H1 (cell line): ENCODE results near the gene EEF2. TPM values are rescaled to one million over a fixed set of nuclear protein-coding genes. Genes with fewer than 3 reads are reported as not detected.

ENCODE experiments used
- CTCF ChIA-PET: fragments of 300-600 bp; sonication (Branson Sonifier 250); formaldehyde crosslinking; loops from one replicate; lab custom pipeline; 2021; ENCODE audit not compliant: partially characterized antibody; lab: Charles Lee
- POLR2A ChIA-PET: fragments of 300-600 bp; sonication (Branson Sonifier 250); formaldehyde crosslinking; loops from one replicate; lab custom pipeline; 2021; ENCODE audit warnings: inconsistent platforms; ENCODE audit not compliant: partially characterized antibody; lab: Charles Lee
- DNase-seq, 2 experiments: peaks; one replicate each; pipeline versions ENCODE4 v3.0.0 to v3.0.0-alpha.2; 2010 to 2022; ENCODE audit warnings: low spot score in 2 of 2, low read depth in 1 of 2, mixed read lengths in 1 of 2
- FAIRE-seq: peaks from 2 replicates; lab custom pipeline; 2011; peaks lifted over from hg19 to GRCh38; lab: Jason Lieb, UNC
- H2AFZ ChIP-seq: 2 replicates; pipeline ENCODE4 v1.8.1; 2012; ENCODE audit warnings: low read length, inconsistent platforms
- H2AK5ac ChIP-seq: 2 replicates; pipeline ENCODE4 v1.6.1; 2013; ENCODE audit warnings: low read depth, low read length
- H2BK120ac ChIP-seq: replicated peaks from 2 replicates; pipeline ENCODE3; 2013; ENCODE audit warnings: low read depth, low read length, inconsistent platforms
- H2BK12ac ChIP-seq: 2 replicates; pipeline ENCODE4 v1.6.1; 2013; ENCODE audit warnings: low read depth, low read length
- H2BK15ac ChIP-seq: 2 replicates; pipeline ENCODE4 v1.6.1; 2013; ENCODE audit warnings: low read length
- H2BK20ac ChIP-seq: 2 replicates; pipeline ENCODE4 v1.6.1; 2013; ENCODE audit warnings: low read length
- H2BK5ac ChIP-seq: 2 replicates; pipeline ENCODE4 v1.6.1; 2013; ENCODE audit warnings: low read depth, low read length
- H3K14ac ChIP-seq: 2 replicates; pipeline ENCODE4 v1.6.1; 2013; ENCODE audit warnings: inconsistent platforms; ENCODE audit not compliant: insufficient read length
- H3K18ac ChIP-seq: 2 replicates; pipeline ENCODE4 v1.6.1; 2013; ENCODE audit warnings: low read length; ENCODE audit errors: extremely low read depth
- H3K23ac ChIP-seq: 2 replicates; pipeline ENCODE4 v1.6.1; 2013; ENCODE audit warnings: inconsistent platforms; ENCODE audit not compliant: insufficient read length
- H3K23me2 ChIP-seq: 2 replicates; pipeline ENCODE4 v1.6.1; 2013; ENCODE audit warnings: low read depth, low read length
- H3K27ac ChIP-seq: 2 replicates; pipeline ENCODE4 v1.6.1; 2011; ENCODE audit warnings: low read depth, low read length, inconsistent platforms
- H3K27me3 ChIP-seq, 4 experiments: replicated peaks in 1 of 4; 1 replicate in 1 of 4; 2 replicates in 3 of 4; pipeline versions ENCODE4 v1.6.1 to v1.8.1; 2011 to 2013; ENCODE audit warnings: low read length in 3 of 4, mild to moderate bottlenecking in 3 of 4, inconsistent platforms in 2 of 4, mixed read lengths in 2 of 4, moderate library complexity in 1 of 4; ENCODE audit not compliant: control insufficient read depth in 3 of 4, insufficient read depth in 3 of 4; ENCODE audit errors: extremely low read depth in 1 of 4
- H3K36me3 ChIP-seq, 4 experiments: 2 replicates each; pipeline versions ENCODE4 v1.6.1 to v1.8.1; 2011 to 2013; ENCODE audit warnings: mild to moderate bottlenecking in 4 of 4, low read length in 3 of 4, moderate library complexity in 2 of 4, control low read depth in 1 of 4, inconsistent platforms in 1 of 4; ENCODE audit not compliant: insufficient read depth in 4 of 4, control insufficient read depth in 2 of 4
- H3K4ac ChIP-seq: replicated peaks from 2 replicates; pipeline ENCODE3; 2013; ENCODE audit warnings: low read length, low read depth, mixed read lengths, inconsistent platforms; ENCODE audit not compliant: insufficient read length
- H3K4me1 ChIP-seq, 4 experiments: replicated peaks in 1 of 4; 1 replicate in 1 of 4; 2 replicates in 3 of 4; pipeline versions ENCODE4 v1.6.1 to v1.8.1; 2011 to 2013; ENCODE audit warnings: low read length in 3 of 4, inconsistent platforms in 2 of 4, mixed read lengths in 1 of 4; ENCODE audit not compliant: insufficient read depth in 4 of 4, control insufficient read depth in 3 of 4
- H3K4me2 ChIP-seq, 2 experiments: 2 replicates each; pipeline versions ENCODE4 v1.6.1 to v1.8.1; 2011 to 2013; ENCODE audit warnings: low read depth in 2 of 2, low read length in 2 of 2, control low read depth in 1 of 2, inconsistent platforms in 1 of 2, mild to moderate bottlenecking in 1 of 2; ENCODE audit not compliant: insufficient read depth in 1 of 2
- H3K4me3 ChIP-seq, 4 experiments: fragments of 200-600, 300-600 bp in 1 of 4; sonication (generic), shearing (Covaris generic), sonication (Bioruptor Twin) in 1 of 4; 2 replicates each; pipeline versions ENCODE4 v1.5.1 to v1.8.1; 2011 to 2016; ENCODE audit warnings: low read length in 4 of 4, low read depth in 3 of 4, control low read depth in 2 of 4, inconsistent platforms in 2 of 4, mild to moderate bottlenecking in 2 of 4, mixed read lengths in 1 of 4, moderate library complexity in 1 of 4; ENCODE audit not compliant: insufficient read depth in 2 of 4; ENCODE audit errors: extremely low read depth in 1 of 4
- H3K56ac ChIP-seq: replicated peaks from 2 replicates; pipeline ENCODE3; 2013; ENCODE audit warnings: low read depth, mild to moderate bottlenecking, mixed read lengths, low read length, inconsistent platforms; ENCODE audit not compliant: insufficient read length
- H3K79me1 ChIP-seq: 2 replicates; pipeline ENCODE4 v1.6.1; 2013; ENCODE audit warnings: low read depth, low read length, control low read depth
- H3K79me2 ChIP-seq, 2 experiments: 2 replicates each; pipeline versions ENCODE4 v1.6.1 to v1.8.1; 2012 to 2013; ENCODE audit warnings: low read length in 2 of 2, mild to moderate bottlenecking in 2 of 2, inconsistent platforms in 1 of 2; ENCODE audit not compliant: insufficient read depth in 2 of 2, control insufficient read depth in 1 of 2
- H3K9ac ChIP-seq, 4 experiments: replicated peaks in 1 of 4; 1 replicate in 1 of 4; 2 replicates in 3 of 4; pipeline versions ENCODE4 v1.6.1 to v1.8.1; 2011 to 2013; ENCODE audit warnings: low read depth in 3 of 4, low read length in 3 of 4, control low read depth in 2 of 4, mild to moderate bottlenecking in 2 of 4, moderate library complexity in 2 of 4, inconsistent platforms in 1 of 4; ENCODE audit errors: extremely low read depth in 1 of 4
- H3K9me3 ChIP-seq, 2 experiments: 2 replicates each; pipeline versions ENCODE4 v1.6.1 to v1.8.1; 2012 to 2013; ENCODE audit warnings: mild to moderate bottlenecking in 2 of 2, moderate library complexity in 2 of 2, control low read depth in 1 of 2, inconsistent platforms in 1 of 2, low read depth in 1 of 2, low read length in 1 of 2, mixed read lengths in 1 of 2; ENCODE audit not compliant: insufficient read depth in 2 of 2
- H4K20me1 ChIP-seq, 2 experiments: replicated peaks in 1 of 2; 2 replicates each; pipeline versions ENCODE3 to v1.8.1; 2011 to 2013; ENCODE audit warnings: inconsistent platforms in 2 of 2, low read length in 2 of 2, mild to moderate bottlenecking in 1 of 2; ENCODE audit not compliant: insufficient read depth in 2 of 2, control insufficient read depth in 1 of 2
- H4K5ac ChIP-seq: 2 replicates; pipeline ENCODE4 v1.6.1; 2013; ENCODE audit warnings: low read length, low read depth, mixed read lengths, inconsistent platforms; ENCODE audit not compliant: insufficient read length
- H4K8ac ChIP-seq: 2 replicates; pipeline ENCODE4 v1.8.0; 2013; ENCODE audit warnings: mild to moderate bottlenecking, moderate library complexity, low read length, inconsistent platforms; ENCODE audit not compliant: insufficient read depth; ENCODE audit errors: extremely low read depth
- H4K91ac ChIP-seq: replicated peaks from 2 replicates; pipeline ENCODE3; 2013; ENCODE audit warnings: low read length, mixed read lengths, inconsistent platforms; ENCODE audit not compliant: insufficient read length
- CBX5 ChIP-seq: fragments of 300-800, 300-1000 bp; sonication (generic); IDR thresholded peaks from 2 replicates; pipeline ENCODE4 v1.7.1; 2016; ENCODE audit warnings: antibody characterized with exemption, low read length, low read depth
- EGR1 ChIP-seq: IDR thresholded peaks from 2 replicates; pipeline ENCODE4 v1.6.1; 2011; ENCODE audit warnings: low read depth, low read length, borderline replicate concordance
- EP300 ChIP-seq, 2 experiments: IDR thresholded peaks; 1 replicate in 1 of 2; 2 replicates in 1 of 2; pipeline ENCODE4 v1.6.1; 2011 to 2012; ENCODE audit warnings: low read depth in 2 of 2, low read length in 2 of 2, mild to moderate bottlenecking in 2 of 2, borderline replicate concordance in 1 of 2, inconsistent platforms in 1 of 2, moderate library complexity in 1 of 2
- FOSL1 ChIP-seq: IDR thresholded peaks from 2 replicates; pipeline ENCODE4 v1.6.1; 2011; ENCODE audit warnings: mild to moderate bottlenecking, low read depth, low read length, moderate library complexity; ENCODE audit not compliant: insufficient read depth
- GTF2F1 ChIP-seq: IDR thresholded peaks from 2 replicates; pipeline ENCODE4 v1.6.1; 2012; ENCODE audit warnings: low read depth, low read length, improper control_type of control experiment, borderline replicate concordance
- JUN ChIP-seq: IDR thresholded peaks from 2 replicates; pipeline ENCODE4 v1.6.1; 2011; ENCODE audit warnings: low read depth, mild to moderate bottlenecking, improper control_type of control experiment, low read length
- MAX ChIP-seq: IDR thresholded peaks from 2 replicates; pipeline ENCODE4 v1.6.1; 2012; ENCODE audit warnings: inconsistent platforms
- SIN3A ChIP-seq, 2 experiments: IDR thresholded peaks in 1 of 2; conservative IDR thresholded peaks in 1 of 2; 2 replicates each; pipeline ENCODE4 v1.6.1; 2011 to 2012; ENCODE audit warnings: low read length in 2 of 2, improper control_type of control experiment in 1 of 2, low read depth in 1 of 2, mild to moderate bottlenecking in 1 of 2
- TAF7 ChIP-seq: optimal IDR thresholded peaks from 2 replicates; pipeline ENCODE3; 2011; ENCODE audit warnings: low read depth, mild to moderate bottlenecking, inconsistent platforms, low read length, moderate library complexity, borderline replicate concordance
- ZNF274 ChIP-seq: IDR thresholded peaks from 2 replicates; pipeline ENCODE4 v1.7.0; 2012; ENCODE audit warnings: low read length, borderline replicate concordance; ENCODE audit errors: extremely low read depth
- WGBS, 2 experiments: shearing (Covaris generic) in 1 of 2; methylation state at CpG; one replicate each; pipeline versions ENCODE4 v1.1.6 to v1.1.7; 2013 to 2015; ENCODE audit warnings: low lambda C conversion rate in 2 of 2, mixed read lengths in 2 of 2, inconsistent platforms in 1 of 2, low coverage in 1 of 2, missing lambda C conversion rate in 1 of 2; ENCODE audit not compliant: insufficient replicate concordance in 2 of 2, insufficient coverage in 1 of 2, insufficient read length in 1 of 2; ENCODE audit errors: extremely low coverage in 1 of 2, missing lambda C conversion rate in 1 of 2; 5-methylcytosine and 5-hydroxymethylcytosine counted together
- polyA plus RNA-seq, 7 experiments: library from polyadenylated mRNA; depleted of rRNA in 3 of 7; stranded (reverse) in 5 of 7; unstranded in 2 of 7; fragments of >200 nt in 5 of 7; fragments of 200-250 nt in 2 of 7; gene quantifications; 1 replicate in 5 of 7; 2 replicates in 1 of 7; 4 replicates in 1 of 7; pipeline versions ENCODE4 v1.2.1 to v1.2.3, GENCODE V29; 2011 to 2013; ENCODE audit warnings: missing spikeins in 2 of 7, mixed read lengths in 2 of 7
- total RNA-seq: library from RNA; stranded (reverse); fragmentation: NEBNext Ultra II Directional; extraction: Animal tissue kit (Norgen Biotek cat#: 25700); gene quantifications from 2 replicates; pipeline ENCODE4 v1.2.1, GENCODE V29; 2021
- TF ChIP-seq, protein P1 (sequence below): IDR thresholded peaks from 2 replicates; pipeline ENCODE4 v1.6.1; 2011; ENCODE audit warnings: low read depth, mild to moderate bottlenecking, low read length; ENCODE audit not compliant: insufficient read depth

Gene EEF2
- total and polyA plus RNA-seq, 2 of the 8 experiments (the other 6 are each of a cell fraction or from before 2014, with no cell fraction given) = 1,554 to 3,380 TPM

DNA sequence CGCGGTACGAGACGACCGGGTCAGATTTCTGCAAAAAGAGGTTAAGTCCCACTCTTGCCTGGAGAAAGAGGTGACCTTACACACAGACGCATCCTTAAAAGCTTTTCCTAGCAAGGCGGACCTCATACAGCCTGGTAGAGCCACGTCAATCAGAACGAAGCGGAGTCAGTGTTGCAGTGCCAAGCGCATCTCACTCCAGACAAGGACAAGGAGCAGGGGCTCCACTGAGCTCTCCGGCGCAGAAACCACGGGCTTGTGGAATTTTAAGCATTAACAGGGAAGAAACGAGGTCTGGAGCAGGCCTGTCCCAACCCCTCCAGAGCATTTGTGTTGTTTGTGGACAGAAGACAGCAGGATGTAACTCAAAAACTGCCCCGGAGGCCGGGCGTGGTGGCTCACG lies 7.1 kb downstream of the EEF2 start:
- H4K8ac ChIP-seq = peak overlapping the region; percentile 90; the same call in 1 of the 2 replicates
- H3K27ac ChIP-seq = no peak overlapping the region
- H3K23me2 ChIP-seq = no peaks in the 10 kb centered on the region
- H4K20me1 ChIP-seq = peaks cover 70% of the 10 kb centered on the region in 2 experiments
- H4K5ac ChIP-seq = no peak overlapping the region
- no peak overlapping the region for H2AK5ac ChIP-seq
- H3K36me3 ChIP-seq = peaks cover 72 to 83% (median 80%) of the 10 kb centered on the region in 4 experiments
- no peak for DNase-seq
- H3K79me1 ChIP-seq = peaks cover 13% of the 10 kb centered on the region
- H2AFZ ChIP-seq = no peak overlapping the region
- H3K79me2 ChIP-seq = peaks cover 3 to 47% of the 10 kb centered on the region in 2 experiments; a peak in 3 of 4 replicates
- no peak overlapping the region for H4K91ac ChIP-seq
- no peak overlapping the region for H3K18ac ChIP-seq
- H2BK12ac ChIP-seq = no peak overlapping the region
- no peak overlapping the region for H2BK5ac ChIP-seq
- 95% methylated on average over 19 of the region's 19 CpGs; no CpG with 5 or more reads in 1 of the 2 experiments for WGBS, 2 experiments
- H3K4me2 ChIP-seq = no peak overlapping the region
- H3K9me3 ChIP-seq = no peaks in the 10 kb centered on the region
- no peak overlapping the region for H3K4ac ChIP-seq
- no peak for FAIRE-seq
- no peak overlapping the region for H3K4me3 ChIP-seq
- H3K56ac ChIP-seq = no peak overlapping the region
- H3K9ac ChIP-seq = no peak overlapping the region
- ChIA-PET CTCF (interaction anchor here (1.6 to 2.1 kb wide), 2 partner anchors 10 to 24 kb away, joined by 3 to 6 read pairs; no protein-coding TSS in a partner anchor), POLR2A (interaction anchor here (0.5 to 12.0 kb wide), 7 partner anchors 11 to 120 kb away, joined by 3 to 870 read pairs (median 3); partner anchors contain the start of gene DAPK3)
- H3K23ac ChIP-seq = no peak overlapping the region
- no peak overlapping the region for H2BK120ac ChIP-seq
- peaks cover 0 to 6% (median 2%) of the 10 kb centered on the region in 4 experiments; a peak in 5 of 7 replicates for H3K4me1 ChIP-seq
- no peaks in the 10 kb centered on the region for H3K27me3 ChIP-seq
- H3K14ac ChIP-seq = no peak overlapping the region
- H2BK20ac ChIP-seq = no peak overlapping the region
- H2BK15ac ChIP-seq = no peak overlapping the region
- TF ChIP-seq ZNF274 (no peak), JUN (no peak), MAX (no peak), EGR1 (no peak), EP300 (IDR thresholded peaks at IDR 0.05; ENCODE audit: borderline replicate concordance in 1 of 2, low read depth in 2 of 2, low read length in 2 of 2) (no peak), GTF2F1 (no peak), FOSL1 (no peak), CBX5 (no peak), SIN3A (conservative IDR thresholded peaks at IDR 0.05 in 1 of 2, IDR thresholded peaks at IDR 0.05 in 1 of 2; ENCODE audit: low read depth in 1 of 2, low read length in 2 of 2) (no peak), TAF7 (no peak)
- TF ChIP-seq, protein P1, sequence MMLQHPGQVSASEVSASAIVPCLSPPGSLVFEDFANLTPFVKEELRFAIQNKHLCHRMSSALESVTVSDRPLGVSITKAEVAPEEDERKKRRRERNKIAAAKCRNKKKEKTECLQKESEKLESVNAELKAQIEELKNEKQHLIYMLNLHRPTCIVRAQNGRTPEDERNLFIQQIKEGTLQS = no peak
